ENCODE results near the gene SCGB1D1.
"Not testable (repeated sequence)": the region's sequence is repeated elsewhere in the genome, so short reads cannot be mapped to it uniquely, and the experiment has no call there.

Gene SCGB1D1

DNA sequence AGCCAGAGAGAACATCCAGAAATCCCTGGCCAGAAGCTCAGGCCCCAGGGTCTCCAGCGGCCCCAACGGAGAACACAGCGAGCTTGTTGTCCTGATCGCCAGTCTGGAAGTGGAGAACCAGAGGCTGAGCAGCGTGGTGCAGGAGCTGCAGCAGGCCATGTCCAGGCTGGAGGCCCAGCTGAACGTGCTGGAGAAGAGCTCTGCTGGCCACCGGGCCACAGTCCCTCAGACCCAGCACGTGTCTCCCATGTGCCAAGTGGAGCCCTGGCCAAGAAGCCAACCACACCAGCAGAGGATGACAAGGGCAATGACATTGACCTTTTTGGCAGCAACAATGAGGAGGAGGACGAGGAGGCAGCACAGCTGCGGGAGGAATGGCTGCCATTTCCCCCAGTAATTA is 20.6 kb upstream of the SCGB1D1 start:
- DNase-seq, result no peak

DNA sequence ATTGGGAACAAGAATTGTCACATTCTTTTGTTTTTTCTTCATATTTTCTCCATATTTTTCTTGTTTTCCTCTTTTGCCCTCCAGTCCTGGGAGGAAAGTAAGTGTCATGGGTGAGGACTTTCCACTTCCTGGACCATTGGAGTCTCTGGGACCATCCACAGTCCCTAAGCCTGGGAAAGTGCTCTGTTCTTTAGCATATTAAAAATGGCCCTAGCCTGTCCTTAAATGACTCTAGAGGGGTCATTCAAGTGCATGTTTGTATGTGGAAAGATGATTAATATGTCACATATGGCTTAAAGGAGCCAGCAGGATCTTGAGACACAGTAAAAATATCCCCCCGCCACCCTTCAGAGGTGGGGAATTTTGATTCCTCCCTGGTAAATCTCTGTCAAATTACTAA is 20.1 kb upstream of the SCGB1D1 start:
- DNase-seq, result no peak

DNA sequence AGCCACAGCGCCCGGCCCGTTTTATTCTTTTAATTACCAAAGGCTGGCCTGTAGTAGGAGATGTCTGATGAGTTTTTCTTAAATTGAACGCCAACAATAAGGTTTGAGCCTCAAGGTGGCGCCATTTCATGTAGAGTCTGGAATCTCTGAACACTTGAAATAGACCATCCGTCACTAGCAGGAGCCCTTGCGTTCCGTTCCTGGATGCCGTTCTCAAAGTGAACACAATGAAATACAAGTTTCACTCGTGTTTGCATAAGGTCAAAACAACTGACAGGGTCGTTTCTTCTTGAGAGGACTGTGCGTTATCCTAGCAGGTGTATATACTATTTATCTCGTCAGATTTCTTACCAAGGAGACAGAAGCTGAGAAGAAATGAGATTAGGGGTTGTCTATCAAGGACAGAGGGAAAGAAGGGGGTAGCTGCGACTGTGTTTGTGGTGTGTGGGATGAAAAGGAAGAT is 18.7 kb upstream of the SCGB1D1 start:
- DNase-seq, result peak; percentile 73

DNA sequence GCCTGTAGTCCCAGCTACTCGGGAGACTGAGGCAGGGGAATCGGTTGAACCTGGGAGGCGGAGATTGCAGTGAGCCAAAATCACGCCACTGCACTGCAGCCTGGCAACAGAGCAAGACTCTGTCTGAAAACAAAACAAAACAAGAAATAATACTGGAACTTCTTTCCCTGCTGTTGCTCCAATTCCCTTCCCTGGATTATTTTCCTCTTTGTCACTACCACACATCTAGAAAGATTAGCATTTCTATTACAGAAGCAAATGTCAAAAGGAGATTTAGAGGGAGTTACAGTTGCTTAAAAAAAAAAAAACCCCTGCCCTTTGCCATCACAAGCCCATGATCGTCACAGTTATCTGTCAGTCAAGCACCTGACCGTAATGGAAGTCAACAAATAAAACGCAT is 17.7 kb upstream of the SCGB1D1 start:
- no peak for DNase-seq

DNA sequence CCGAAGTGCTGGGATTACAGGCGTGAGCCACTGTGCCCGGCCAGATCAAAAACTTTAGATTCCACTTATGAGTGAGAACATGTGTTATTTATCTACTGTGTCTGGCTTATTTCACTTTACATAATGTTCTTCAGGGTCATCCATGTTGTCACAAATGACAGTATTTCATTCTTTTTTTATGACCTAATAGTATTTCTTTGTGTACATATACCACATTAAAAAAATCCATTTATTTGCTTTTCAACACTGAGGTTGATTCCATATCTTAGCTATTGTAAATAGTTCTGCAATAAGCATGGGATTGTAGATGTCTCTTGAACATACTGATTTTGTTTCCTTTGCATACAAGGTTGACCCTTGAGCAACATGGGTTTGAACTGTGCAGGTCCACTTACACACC is 13.2 kb upstream of the SCGB1D1 start:
- DNase-seq, result no peak

DNA sequence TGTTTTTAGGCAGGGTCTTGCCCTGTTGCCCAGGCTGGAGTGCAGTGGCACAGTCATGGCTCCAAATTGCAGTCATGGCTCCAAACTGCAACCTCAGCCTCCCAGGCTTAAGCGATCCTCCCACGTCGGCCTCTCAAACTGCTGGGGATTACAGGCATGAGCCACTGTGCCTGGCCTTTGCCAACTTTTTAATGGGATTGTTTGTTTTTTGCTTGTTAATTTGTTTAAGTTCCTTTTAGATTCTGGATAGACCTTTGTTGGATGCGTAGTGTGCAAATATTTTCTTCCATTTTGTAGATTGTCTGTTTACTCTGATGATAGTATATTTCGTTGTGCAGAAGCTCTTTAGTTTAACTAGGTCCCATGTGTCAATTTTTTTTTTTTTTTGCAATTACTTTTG is 10.0 kb upstream of the SCGB1D1 start:
- no peak for DNase-seq

DNA sequence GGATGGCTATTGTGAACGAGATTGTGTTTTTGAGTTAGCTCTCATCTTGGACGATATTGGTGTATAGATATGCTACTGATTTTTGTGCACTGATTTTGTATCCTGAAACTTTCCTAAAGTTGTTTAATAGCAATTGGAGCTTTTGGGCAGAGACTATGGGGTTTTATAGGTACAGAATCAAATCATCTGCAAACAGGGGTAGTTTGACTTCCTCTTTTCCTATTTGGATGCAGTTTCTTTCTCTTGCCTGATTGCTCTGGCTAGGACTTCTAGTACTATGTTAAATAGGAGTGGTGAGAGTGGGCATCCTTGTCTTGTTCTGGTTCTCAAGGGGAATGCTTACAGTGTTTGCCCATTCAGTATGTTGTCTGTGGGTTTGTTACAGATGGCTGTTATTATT is 8.9 kb upstream of the SCGB1D1 start:
- DNase-seq, result no peak

DNA sequence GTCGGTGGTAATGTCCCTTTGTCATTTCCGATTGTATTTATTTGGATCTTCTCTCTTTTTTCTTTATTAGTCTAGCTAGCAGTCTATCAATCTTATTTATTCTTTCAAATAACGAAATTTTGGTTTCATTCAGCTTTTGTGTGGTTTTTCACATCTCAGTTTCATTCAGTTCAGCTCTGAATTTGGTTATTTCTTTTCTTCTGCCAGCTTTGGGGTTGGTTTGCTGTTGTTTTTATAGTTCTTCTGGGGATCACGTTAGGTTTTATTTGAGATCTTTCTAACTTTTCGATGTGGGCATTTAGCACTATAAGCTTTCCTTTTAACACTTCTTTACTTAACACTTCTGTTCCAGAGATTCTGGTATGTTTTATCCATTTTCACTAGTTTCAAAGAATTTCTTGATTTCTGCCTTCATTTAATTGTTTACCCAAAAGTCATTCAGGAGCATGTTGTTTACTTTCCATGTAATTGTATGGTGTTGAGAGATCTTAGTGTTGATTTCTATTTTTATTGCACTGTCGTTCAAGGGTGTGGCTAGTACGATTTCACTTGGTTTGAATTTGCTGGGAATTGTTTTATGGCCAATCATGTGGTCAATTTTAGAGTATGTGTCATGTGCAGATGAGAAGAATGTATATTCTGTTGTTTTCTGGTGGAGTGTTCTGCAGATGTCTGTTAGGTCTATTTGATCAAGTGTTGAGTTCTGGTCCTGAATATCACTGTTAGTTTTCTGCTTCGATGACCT is 7.7 kb upstream of the SCGB1D1 start:
- DNase-seq, result no peak

DNA sequence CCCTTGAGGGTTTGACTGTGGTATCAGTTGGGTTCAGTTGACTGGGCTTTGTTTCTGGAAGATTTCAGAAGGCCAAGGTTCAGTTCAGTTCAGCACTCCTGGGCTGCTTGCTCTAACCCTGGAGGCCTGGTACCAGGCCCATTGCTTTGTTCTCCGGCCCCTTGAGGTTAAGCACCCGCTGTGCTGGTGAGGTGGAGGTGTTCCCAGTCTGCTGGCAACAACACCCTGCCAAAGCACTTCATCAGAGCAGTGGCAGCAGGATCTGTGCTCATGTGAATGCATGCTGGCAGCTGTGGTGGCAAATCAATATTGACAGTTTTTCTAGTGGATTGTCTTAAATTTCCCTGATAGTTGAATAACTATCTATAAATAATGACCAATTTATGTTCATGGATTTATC is 3.8 kb upstream of the SCGB1D1 start:
- DNase-seq, result no peak

DNA sequence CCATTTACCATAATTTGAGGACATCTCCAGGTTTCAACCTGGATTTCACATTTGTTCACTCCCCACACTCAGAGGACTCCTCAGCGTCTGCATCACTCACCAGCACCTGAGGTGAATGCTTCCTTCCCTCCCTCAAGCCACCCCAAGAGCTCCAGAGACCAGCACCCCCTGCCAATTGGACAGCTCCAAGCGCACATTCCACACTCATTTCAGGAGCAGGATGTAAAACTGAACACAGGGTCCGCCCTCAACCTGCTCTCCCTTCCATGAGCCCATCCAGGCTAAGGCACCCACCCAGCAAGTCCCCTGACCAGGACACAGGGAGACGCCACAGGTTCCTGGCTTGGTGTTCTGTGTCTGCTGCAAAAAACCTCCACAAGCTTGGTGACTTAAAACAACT is 3.9 kb downstream of the SCGB1D1 start:
- DNase-seq, result no peak

DNA sequence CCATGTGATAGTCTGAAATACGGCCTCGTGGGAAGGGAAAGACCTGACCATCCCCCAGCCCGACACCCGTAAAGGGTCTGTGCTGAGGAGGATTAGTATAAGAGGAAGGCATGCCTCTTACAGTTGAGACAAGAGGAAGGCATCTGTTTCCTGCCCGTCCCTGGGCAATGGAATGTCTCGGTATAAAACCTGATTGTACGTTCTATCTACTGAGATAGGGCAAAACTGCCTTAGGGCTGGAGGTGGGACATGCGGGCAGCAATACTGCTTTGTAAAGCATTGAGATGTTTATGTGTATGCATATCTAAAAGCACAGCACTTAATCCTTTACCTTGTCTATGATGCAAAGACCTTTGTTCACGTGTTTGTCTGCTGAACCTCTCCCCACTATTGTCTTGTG is 5.0 kb downstream of the SCGB1D1 start:
- not testable (repeated sequence) for DNase-seq

DNA sequence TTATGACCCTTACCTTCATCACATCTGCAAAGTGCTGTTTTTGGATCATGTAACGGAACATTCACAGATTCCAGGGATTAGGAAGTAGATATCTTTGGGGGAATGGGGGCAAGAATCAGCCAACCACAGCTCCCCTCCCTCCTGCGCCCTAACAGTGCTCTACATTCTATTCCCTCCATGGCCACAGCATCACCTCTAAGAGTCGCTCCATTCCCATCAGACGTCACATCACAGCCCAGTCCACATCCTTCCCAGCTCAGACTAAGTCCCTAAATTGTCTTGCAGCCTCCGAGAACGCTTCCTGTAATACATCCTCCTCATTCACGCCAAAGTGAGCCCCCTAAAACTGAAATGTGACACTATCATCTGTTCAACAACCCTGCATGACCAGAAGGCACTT is 5.9 kb downstream of the SCGB1D1 start:
- DNase-seq, result no peak

DNA sequence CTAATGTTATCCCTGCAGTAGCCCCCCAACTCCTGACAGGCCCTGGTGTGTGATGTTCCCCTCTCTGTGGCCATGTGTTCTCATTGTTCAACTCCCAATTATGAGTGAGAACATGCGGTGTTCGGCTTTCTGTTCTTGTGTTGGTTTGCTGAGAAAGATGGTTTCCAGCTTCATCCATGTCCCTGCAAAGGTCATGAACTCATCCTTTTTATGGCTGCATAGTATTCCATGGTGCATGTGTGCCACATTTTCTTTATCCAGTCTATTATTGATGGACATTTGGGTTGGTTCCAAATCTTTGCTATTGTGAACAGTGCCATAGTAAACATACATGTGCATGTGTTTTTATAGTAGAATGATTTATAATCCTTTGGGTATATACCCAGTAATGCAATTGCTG is 7.4 kb downstream of the SCGB1D1 start:
- not testable (repeated sequence) for DNase-seq

DNA sequence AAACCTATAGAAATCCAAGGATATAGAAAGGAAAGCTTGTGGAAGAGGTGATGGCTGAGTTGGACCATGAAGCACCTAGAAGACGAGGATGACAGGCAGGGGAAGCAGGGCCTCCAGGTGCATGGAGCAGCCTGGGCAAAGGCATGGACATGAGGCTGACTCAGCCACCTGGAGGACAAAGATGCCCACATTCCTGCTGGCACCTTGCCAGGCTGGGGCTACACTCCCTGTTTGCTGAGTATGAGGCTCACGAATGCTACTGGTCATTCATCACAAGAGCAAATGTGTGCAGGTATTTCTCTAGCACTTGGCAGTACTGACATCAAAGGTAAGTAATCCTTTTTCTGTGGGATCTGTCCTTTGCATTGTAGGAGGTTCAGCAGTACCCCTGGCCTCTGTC is 11.4 kb downstream of the SCGB1D1 start:
- DNase-seq, result no peak

DNA sequence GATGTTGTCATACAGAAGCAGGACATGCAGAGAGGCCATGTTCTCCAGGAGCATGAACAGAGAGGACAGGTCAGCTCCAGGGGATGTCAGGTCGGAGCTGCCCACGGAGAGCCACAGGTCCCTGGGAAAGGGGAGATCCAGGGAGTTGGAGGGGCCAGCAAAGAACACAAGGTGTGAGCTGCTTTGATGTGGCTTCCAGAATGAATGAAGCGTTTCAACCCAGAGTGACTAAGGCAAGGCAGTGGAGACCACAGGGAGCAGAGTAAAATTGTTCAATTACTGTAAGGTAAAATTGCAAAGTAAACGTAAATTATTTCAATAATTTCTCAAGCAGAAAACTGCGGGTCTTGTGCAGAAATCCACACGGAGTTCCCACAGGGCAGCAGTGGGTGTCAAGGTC is 12.9 kb downstream of the SCGB1D1 start:
- DNase-seq, result no peak

DNA sequence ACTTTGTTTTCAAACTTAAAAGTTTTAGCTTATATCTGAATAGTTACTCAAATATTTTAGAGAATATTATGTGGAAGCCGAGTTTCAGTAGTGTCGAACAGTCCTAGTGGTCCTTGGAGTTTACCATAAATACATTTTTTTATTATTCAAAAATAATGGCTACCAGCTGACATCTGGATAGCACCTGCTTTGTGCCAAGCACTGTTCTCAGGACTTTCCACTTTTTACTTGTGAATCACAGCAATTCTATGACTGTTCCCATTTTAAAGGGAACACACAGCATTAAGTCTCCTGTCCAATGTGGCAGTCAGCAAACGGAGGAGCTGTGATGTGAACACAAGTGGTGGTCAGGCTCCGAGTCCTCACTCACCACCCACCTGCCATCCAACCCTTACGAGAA is 14.4 kb downstream of the SCGB1D1 start:
- DNase-seq, result no peak

DNA sequence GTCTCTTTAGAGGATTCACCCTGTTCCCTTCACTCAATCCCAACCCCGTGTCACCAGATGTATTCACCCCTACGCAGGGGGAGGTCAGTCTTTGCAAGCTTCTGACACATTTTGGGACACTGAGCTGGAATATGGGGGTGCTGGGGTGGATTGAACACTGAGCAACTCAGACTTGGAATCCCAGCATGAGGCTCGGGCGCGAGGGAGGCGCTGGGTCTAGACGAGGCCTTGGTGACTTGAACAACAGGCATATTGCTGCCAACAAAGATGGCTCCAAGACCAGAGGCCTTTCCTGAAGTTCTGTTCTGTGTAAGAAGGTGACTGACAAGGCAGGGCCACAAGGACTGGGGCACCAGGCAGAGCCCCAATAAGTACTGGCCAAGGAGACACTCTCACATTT is 15.4 kb downstream of the SCGB1D1 start:
- DNase-seq, result no peak

DNA sequence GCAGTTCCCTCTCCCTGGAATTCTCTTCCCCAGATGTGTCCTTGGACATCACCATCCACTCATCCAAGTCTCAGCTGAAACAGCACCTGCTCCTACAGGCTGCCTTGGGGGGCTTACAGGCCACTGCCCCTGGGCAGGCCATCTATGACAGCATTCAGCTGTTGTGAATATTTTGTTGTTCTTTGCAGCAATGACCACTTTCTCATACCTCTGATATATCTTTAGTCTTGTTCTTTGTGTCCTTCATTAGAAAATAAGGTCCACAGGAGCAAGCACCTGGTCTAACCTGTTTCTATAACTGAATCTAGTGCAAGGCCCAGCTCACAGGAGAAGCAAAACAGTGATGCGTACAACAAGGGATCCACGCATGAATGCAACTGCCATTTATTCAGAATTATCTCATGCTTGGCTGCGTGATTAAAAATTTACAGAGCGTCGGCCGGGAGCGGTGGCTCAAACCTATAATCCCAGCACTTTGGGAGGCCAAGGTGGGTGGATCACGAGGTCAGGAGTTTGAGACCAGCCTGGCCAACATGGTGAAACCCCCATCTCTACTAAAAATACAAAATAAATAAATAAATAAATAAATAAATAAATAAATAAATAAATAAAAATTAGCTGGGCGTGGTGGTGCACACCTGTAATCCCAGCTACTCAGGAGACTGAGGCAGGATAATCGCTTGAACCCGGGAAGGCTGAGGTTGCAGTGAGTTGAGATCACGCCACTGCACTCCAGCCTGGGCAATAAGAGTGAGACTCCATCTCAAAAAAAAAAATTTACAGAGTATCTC is 16.5 kb downstream of the SCGB1D1 start:
- not testable (repeated sequence) for DNase-seq

DNA sequence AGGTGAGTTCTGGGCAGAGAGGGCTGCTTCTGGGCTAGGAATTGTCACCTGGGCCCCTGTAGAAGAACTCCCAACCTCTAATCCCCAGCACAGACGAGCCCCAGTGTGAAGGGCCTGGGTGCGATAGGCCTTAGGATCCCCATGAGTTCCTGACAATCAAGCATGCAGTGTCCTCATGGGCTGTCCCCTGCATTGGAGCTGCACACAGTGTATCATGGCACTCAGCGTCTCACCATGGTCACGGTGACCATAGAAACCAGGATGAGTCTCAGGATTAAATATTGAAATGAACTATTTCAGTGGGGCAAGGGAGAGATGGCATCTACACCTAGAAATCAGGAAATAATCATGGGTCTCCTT is 18.7 kb downstream of the SCGB1D1 start:
- DNase-seq, result no peak

DNA sequence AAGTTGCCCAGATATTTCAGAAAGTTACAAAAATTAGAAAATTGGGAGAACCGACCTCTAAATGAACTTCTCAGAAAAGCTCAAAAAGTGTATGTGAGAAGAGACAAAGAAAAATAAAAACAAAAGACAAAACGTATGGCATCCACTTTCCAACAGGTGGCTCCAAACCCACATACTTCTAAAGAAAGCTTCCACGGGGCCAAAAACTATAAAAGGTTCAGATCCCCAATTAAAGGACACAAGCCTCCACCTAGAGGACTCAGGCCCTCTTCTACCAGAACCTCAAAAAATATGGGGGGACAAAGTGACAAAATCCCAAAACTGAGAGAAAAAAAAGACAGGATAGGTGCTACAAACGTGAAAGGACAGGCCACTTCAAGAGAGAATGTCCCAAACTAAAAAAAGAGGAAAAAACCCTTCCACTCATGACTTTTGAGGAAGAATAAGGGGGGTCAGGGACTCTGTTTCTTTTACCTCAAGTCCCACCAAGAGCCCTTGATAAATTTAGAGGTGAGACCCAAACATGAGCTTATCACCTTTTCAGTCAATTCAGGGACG is 27.3 kb downstream of the SCGB1D1 start:
- no peak for DNase-seq

DNA sequence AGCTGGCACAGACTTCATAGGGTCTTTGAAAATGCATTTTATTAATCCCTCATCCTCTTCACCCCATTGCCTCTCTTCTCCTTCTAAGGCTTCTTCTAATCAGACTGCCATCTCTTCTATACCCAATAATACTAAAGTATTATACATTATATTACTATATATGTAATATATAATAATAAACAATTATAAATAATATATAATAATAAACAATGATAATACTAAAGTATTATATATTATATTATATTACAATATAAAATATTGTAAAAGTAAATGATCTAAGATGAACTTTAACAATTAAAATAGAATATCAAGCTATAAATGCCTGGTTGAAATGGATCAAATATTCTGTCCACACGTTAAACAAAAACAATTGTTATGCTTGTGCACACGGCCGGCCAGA is 31.5 kb downstream of the SCGB1D1 start:
- no peak for DNase-seq

DNA sequence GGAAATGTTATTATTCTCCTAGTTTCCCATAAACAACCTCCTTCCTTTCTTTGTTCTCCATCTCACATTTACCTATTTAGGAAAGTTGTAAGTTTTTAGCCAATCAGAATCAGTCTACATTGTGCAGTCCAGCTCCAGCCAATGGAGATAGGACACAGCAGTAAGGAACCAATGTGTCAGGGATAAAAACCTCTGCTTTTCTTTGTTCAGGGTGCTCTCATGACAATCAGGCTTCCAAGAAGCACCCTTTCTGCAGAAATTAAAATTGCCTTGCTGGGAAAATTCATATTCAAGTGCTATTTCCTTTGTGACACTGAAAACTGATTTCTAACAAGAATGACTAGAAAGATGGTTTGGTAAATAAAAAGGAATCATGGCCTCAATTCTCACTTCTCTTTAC is 33.1 kb downstream of the SCGB1D1 start:
- DNase-seq, result no peak

DNA sequence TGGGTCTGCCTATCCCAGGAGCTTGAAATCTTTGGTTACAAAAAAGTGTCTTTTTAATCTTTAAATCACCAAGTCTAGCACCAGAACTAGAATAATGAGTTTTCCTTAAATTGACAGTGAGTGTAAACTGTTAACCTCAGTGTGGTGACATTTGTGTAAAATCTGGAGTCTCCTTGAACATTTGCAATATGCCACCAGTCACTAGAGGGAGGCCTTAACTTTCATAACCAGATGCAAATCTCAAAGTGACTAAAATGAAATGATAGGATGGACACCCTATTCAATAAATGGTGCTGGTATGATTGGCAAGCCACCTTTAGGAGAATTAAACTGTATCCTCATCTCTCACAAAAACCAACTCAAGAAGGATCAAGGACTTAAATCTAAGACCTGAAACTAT is 43.7 kb downstream of the SCGB1D1 start:
- no peak for DNase-seq

DNA sequence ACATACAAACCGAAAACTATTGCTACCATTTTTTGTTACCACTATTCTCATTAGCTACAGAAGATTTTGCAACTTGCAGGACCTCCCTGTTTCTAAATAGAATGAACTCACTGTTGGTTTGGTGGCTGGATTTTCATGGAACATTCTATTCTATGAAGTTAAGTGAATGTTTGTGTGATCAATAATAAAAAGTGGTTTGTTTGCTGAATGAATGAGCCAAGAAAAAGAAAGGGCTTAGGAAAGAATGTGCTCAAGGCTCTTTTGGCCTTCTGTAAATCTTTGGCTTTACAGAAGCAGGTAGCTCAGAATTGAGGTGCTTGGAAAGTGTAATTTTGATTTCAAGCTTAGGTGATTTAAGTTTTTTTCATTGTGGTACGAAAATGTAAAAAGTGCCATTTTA is 46.2 kb downstream of the SCGB1D1 start:
- DNase-seq, result no peak

Measured in CD4-positive, alpha-beta T cell treated with Interleukin-21 for 1 hour (primary cell).